Measurements from ENCODE around the gene TICAM2. TPM values are rescaled to one million over a fixed set of nuclear protein-coding genes. Genes with fewer than 3 reads are reported as not detected.

The TICAM2 gene
- total and polyA plus RNA-seq, 9 of the 15 experiments (the other 6 are each of a cell fraction or from before 2014, with no cell fraction given), result 0.15 to 1.8 (median 0.98) TPM

DNA sequence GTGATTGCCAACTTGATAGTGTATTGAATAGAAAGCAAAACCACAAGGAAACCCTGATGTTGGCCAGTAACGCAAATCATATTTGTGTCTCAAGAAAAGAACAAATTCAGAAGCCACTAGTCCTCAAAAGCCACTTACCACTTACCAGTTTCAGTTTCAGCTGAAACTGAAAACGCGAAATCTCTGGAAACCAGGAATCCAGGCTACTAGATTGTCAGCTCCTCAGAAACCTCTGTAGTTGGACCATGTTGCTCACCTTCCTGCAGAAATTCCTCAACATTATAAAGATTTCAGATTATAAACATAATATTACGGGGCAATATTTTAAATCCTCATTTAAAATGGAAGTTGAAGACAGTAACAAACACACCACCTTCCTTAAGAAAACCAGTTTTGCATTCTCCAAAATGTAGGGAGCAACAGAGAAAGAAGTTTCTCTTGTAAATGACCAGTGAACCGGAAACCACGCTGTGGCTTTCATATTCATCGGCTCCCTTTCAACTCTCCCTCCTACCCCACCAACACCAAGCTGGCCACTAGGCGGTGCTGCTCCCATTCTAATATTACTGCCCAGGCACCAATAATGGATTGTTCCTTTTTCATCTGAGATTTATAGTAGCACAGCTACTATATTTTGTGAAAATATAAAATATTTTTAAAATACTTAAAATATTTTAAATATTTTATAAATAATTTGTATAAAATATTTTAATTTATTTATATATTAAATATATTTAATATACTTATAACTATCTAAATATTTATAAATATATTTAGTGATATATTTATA, 32.3 kb upstream of the TICAM2 start (continued):
- TF ChIP-seq ZZZ3 (IDR thresholded peaks at IDR 0.05) (no peak), SMAD1 (IDR thresholded peaks at IDR 0.05; ENCODE audit: low read depth, low read length, partially characterized antibody) (no peak), ZNF174 (CRISPR knock-in tag; IDR thresholded peaks at IDR 0.05) (no peak), KLF16 (IDR thresholded peaks at IDR 0.05) (peak; percentile 43; the same call in 1 of the 2 replicates), CHD2 (IDR thresholded peaks at IDR 0.05; ENCODE audit: low read depth, low read length) (no peak), YY1 (IDR thresholded peaks at IDR 0.05; ENCODE audit: borderline replicate concordance in 1 of 3, control insufficient read depth in 1 of 3, extremely low read depth in 1 of 3, insufficient read depth in 3 of 3, insufficient read length in 1 of 3, insufficient replicate concordance in 2 of 3, low read depth in 1 of 3, low read length in 2 of 3) (peak in 2 of 3 experiments; percentile 12 to 20)
- TF ChIP-seq, protein P1, sequence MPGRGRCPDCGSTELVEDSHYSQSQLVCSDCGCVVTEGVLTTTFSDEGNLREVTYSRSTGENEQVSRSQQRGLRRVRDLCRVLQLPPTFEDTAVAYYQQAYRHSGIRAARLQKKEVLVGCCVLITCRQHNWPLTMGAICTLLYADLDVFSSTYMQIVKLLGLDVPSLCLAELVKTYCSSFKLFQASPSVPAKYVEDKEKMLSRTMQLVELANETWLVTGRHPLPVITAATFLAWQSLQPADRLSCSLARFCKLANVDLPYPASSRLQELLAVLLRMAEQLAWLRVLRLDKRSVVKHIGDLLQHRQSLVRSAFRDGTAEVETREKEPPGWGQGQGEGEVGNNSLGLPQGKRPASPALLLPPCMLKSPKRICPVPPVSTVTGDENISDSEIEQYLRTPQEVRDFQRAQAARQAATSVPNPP (IDR thresholded peaks at IDR 0.05; ENCODE audit: borderline replicate concordance, insufficient read depth, insufficient read length), result no peak
- TF ChIP-seq, protein P2, sequence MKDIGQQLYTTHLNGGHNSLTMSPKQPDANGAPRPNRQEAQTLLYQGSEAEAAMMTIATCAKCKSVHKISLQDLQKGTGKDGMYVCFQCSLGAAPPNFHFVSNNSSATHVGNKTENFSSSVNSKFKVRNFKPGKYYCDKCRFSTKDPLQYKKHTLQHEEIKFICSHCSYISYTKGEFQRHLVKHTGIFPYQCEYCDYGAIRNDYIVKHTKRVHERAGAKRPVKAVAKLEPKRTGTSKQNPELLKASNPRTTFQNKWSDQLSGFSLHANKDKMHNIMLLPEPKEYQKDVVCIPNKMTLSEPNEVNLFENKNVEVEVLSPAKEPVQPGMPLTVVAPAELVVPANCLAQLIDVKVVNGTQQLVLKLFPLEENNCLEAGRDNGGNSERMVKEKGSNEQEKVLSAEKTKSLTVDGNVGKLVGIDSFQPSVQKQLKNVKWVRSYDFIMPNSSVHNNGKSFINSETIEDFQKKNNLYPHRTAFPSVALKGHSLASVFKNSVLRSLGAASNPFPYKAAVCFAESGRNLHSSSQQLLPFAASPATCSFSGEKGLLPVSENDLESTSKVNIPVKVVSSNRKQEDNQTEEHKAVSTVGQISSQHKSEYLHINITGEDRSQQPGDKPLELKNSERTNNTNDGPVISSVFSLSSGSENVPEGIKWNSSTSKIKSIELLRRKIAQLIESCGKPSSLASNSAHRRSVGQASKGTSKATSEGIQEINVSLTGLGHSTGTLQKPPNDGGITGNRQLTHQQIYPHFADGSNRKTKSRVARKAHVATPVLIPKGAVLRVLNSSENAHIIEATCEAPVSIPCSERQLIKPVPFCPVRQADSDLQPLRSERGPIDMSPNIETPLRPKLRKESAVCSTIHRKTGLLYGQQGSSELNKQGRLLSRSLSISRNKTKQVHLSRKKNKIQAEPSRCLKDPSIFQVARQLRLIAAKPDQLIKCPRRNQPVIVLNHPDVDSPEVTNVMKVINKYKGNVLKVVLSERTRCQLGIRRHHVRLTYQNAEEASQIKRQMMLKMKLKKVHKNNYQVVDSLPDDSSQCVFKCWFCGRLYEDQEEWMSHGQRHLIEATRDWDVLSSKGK (CRISPR knock-in tag; IDR thresholded peaks at IDR 0.05), result no peak
- TF ChIP-seq, protein P3, sequence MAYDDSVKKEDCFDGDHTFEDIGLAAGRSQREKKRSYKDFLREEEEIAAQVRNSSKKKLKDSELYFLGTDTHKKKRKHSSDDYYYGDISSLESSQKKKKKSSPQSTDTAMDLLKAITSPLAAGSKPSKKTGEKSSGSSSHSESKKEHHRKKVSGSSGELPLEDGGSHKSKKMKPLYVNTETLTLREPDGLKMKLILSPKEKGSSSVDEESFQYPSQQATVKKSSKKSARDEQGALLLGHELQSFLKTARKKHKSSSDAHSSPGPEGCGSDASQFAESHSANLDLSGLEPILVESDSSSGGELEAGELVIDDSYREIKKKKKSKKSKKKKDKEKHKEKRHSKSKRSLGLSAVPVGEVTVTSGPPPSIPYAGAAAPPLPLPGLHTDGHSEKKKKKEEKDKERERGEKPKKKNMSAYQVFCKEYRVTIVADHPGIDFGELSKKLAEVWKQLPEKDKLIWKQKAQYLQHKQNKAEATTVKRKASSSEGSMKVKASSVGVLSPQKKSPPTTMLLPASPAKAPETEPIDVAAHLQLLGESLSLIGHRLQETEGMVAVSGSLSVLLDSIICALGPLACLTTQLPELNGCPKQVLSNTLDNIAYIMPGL (CRISPR knock-in tag; IDR thresholded peaks at IDR 0.05), result no peak
- TF ChIP-seq, protein P4, sequence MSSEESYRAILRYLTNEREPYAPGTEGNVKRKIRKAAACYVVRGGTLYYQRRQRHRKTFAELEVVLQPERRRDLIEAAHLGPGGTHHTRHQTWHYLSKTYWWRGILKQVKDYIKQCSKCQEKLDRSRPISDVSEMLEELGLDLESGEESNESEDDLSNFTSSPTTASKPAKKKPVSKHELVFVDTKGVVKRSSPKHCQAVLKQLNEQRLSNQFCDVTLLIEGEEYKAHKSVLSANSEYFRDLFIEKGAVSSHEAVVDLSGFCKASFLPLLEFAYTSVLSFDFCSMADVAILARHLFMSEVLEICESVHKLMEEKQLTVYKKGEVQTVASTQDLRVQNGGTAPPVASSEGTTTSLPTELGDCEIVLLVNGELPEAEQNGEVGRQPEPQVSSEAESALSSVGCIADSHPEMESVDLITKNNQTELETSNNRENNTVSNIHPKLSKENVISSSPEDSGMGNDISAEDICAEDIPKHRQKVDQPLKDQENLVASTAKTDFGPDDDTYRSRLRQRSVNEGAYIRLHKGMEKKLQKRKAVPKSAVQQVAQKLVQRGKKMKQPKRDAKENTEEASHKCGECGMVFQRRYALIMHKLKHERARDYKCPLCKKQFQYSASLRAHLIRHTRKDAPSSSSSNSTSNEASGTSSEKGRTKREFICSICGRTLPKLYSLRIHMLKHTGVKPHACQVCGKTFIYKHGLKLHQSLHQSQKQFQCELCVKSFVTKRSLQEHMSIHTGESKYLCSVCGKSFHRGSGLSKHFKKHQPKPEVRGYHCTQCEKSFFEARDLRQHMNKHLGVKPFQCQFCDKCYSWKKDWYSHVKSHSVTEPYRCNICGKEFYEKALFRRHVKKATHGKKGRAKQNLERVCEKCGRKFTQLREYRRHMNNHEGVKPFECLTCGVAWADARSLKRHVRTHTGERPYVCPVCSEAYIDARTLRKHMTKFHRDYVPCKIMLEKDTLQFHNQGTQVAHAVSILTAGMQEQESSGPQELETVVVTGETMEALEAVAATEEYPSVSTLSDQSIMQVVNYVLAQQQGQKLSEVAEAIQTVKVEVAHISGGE (CRISPR knock-in tag; IDR thresholded peaks at IDR 0.05), result no peak
